ENCODE results near the gene PCK2.

PCK2 gene

GRCh38 chr14:24121210-24121609 is 27.1 kb downstream of the PCK2 start:
- FAIRE-seq = no peak

GRCh38 chr14:24122416-24122815 is 28.3 kb downstream of the PCK2 start:
- FAIRE-seq = no peak

- FAIRE-seq = no peak
These were observed 28.8 kb downstream of the PCK2 start for GRCh38 chr14:24122898-24123297.

- no peak for FAIRE-seq
These were observed 29.6 kb downstream of the PCK2 start for GRCh38 chr14:24123424-24124417.

- no peak for FAIRE-seq
These were observed 32.8 kb downstream of the PCK2 start for GRCh38 chr14:24126939-24127338.

GRCh38 chr14:24127673-24128072 is 33.6 kb downstream of the PCK2 start:
- no peak for FAIRE-seq

- FAIRE-seq = no peak
These were observed 35.4 kb downstream of the PCK2 start for GRCh38 chr14:24129410-24129998.

- no peak for FAIRE-seq
These were observed 36.2 kb downstream of the PCK2 start, which contains the start of gene FITM1 for GRCh38 chr14:24130380-24130716. Gene FITM1, plus strand, starts transcription at chr14:24130659. Its CDS starts 905 bp downstream, at chr14:24131564.

- FAIRE-seq = no peak
These were observed 36.8 kb downstream of the PCK2 start for GRCh38 chr14:24130717-24131548.

GRCh38 chr14:24131549-24131966 is 37.4 kb downstream of the PCK2 start:
- no peak for FAIRE-seq

GRCh38 chr14:24132061-24132685 is 38.1 kb downstream of the PCK2 start:
- FAIRE-seq = no peak

GRCh38 chr14:24132976-24133375 is 38.9 kb downstream of the PCK2 start:
- FAIRE-seq = no peak

GRCh38 chr14:24133735-24134134 is 39.6 kb downstream of the PCK2 start:
- FAIRE-seq = no peak

GRCh38 chr14:24135584-24135833 is 41.4 kb downstream of the PCK2 start:
- FAIRE-seq = no peak

- no peak for FAIRE-seq
These were observed 41.9 kb downstream of the PCK2 start, which contains the start of gene PSME1 for GRCh38 chr14:24135834-24136683. Gene PSME1, plus strand, starts transcription at chr14:24136194. Its CDS starts 69 bp downstream, at chr14:24136263.

GRCh38 chr14:24136684-24137528 is 42.8 kb downstream of the PCK2 start:
- no peak for FAIRE-seq

- FAIRE-seq = no peak
These were observed 43.7 kb downstream of the PCK2 start for GRCh38 chr14:24137529-24138395.

- no peak for FAIRE-seq
These were observed 44.5 kb downstream of the PCK2 start for GRCh38 chr14:24138396-24139271.
